IPS-NIHi11 (cell line): ENCODE data around the gene GNLY.
A peak's percentile ranks its signal among the peaks of the same experiment; 100 is the strongest.

Source experiments
- DNase-seq: peaks from one replicate; pipeline ENCODE4 v3.0.0; 2012; ENCODE audit warnings: mixed read lengths, low spot score

The GNLY gene

DNA sequence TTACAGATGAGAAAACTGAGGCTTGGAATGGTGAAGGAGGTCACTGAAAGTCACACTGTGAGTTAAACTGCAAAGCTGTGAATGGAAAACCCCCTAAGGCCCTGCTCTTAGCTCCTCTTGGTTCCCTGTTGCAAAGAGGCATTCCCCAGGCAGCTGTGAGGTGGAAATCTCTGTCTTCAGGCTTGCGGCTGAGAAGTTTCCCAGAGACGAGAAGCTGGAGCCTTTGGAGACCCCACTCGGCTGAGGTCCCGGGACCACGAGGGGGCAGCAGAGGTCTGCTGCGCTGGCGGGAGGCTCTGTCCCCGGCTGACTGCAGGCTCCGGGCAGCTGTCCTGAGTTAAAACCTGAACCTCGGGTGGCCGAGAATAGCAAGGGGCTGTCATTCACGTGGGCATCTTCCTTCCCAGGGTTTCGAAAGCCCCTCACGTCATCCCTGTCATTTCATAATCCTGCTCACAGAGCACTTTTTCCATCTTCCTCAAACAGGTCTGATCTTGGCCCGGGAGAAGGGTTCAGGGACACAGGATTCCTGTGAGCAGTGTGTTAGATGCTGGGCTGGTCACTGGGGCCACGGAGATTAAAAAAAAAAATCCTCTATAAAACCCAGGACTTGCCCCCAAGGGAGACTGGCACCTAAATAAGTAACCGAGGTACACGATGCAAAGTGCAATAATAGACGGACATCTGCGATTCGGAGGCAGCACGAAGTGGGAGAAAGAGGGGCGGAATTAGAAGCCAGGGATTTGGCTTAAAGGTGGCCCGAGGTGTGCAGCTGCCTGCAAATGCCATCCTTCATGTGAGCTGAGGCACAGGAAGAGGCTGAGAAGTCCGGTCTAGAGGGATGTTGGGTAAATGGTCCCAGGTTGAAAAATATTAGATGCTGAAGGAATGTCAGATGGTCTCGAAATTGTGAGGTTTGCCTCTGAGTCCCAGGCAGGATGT lies 35.0 kb downstream of the GNLY start:
- DNase-seq, result peak; percentile 95

DNA sequence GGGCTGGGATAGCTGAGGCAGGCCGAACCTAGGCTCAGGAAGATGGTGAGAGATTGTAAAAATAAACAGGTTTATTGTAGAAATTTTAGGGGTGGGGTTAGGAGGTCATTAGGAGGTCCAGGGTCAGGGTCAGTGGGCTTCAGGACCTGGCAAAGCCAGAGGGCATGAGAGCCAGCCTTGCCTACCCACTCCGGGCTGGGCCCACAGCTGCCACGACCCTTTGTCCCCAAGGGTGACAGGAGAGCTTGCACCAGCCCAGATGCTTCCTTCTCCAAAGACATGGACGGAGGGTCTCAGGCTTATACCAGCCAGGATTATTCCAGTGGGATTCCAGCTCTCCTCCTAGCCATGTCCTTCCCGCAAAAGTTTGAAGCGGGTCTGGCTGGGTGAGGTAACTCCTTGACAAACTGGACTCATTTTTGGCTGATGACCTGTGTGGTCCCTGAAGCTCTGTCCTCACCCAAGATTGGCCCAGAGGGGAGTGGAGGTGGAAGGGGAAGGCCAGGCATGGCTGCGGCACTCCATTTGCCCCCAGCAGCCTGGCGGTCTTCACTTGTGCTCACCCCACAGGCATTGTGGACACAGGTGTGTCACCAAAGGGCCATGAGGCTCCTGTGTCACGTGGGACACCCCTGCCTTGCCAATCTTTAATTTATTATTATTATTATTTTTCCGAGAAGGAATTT lies 35.8 kb downstream of the GNLY start:
- no peak for DNase-seq

- no peak for DNase-seq
Observed at GRCh38 chr2:85730686-85731230, 36.6 kb downstream of the GNLY start.

- DNase-seq, result no peak
Observed at GRCh38 chr2:85731606-85732005, 37.4 kb downstream of the GNLY start.

DNA sequence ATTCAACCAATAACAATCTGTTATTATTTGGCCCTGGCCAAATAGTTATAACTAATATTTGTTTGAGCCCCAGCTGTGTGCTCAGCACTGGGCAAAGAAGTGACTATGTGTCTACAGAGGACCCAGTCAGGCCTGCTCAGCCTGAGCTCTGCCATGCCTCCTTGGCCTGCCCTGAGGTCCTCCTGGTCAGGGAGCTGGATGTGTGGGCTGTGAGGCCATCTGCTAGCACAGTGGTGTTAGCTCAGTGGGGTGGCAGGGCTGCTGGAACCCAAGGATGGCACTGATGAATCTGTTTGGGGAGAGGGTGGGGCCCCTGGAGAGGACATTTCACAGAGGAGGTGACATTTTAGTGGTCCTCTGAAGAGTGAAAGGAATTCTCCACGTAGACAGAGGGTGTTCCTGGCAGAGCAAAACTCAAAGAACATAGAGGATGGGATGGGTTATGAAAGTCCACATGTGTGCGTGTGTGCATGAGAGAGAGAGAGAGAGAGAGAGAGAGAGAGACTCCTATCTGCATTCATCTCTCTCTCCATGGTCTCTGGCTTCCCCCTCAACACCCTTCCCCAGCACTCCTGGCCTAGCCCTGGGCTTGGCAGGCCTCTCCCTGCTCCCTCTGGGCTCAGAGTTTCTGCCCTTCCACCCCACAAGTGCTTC lies 38.4 kb downstream of the GNLY start:
- no peak for DNase-seq

DNA sequence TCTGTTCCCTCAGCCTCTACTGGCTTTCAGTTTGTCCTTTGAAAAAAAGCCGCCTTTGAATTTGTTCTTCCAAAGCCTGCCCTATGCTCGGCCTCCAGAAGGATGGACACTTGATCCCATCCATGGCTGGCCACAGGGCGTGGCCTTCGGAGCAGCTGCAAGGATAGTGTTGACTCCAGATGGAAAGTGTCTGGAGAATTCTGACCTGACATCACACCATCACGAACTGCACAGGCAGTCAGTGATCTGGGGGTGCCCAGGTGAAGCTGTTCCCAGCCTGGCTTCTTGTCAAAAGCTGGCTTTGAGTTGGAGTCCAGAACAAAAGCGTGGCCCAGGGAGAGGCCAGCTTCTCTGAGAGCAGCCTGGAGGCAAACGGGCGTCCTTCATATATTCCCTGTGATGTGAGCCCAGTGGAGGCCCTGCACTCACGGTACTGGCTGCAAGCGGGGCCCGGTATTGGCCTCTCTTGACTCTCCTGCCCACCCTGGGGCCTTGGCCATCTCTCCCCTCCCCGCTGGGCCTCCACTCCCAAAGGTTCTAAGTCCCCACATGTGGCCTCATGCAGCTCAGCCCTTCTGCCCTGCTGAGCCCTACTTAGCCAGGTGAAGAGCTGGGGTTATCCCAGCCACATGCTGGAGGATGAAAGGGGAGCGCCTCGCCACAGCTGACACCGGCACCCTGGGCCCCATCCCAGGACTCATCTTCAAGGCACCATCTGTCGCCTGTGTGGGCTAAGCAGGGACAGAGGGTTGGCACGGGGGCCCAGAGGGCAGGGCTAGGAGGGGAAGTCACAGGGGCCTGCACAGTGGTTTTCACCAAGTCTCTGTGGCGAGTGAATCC lies 39.2 kb downstream of the GNLY start:
- no peak for DNase-seq

DNA sequence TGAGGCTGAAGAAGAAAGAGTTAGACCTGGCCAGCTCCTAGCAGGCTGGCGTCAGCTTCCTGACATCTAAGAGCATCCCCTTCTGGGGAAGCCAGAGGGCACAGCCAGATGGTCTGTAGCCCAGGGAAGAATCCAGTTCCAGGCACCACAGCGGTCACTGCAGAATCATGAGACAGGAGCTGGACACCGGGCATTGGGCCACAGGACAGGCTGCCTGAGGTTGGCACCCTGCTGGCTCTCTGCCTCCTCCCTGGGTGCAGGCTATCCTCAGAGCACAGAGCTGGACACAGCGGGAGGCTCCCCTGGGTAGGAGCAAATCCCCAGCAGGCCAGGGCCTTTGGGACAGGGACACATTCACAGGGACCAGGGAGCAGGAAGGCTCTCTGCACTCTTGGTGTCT lies 39.9 kb downstream of the GNLY start:
- no peak for DNase-seq

DNA sequence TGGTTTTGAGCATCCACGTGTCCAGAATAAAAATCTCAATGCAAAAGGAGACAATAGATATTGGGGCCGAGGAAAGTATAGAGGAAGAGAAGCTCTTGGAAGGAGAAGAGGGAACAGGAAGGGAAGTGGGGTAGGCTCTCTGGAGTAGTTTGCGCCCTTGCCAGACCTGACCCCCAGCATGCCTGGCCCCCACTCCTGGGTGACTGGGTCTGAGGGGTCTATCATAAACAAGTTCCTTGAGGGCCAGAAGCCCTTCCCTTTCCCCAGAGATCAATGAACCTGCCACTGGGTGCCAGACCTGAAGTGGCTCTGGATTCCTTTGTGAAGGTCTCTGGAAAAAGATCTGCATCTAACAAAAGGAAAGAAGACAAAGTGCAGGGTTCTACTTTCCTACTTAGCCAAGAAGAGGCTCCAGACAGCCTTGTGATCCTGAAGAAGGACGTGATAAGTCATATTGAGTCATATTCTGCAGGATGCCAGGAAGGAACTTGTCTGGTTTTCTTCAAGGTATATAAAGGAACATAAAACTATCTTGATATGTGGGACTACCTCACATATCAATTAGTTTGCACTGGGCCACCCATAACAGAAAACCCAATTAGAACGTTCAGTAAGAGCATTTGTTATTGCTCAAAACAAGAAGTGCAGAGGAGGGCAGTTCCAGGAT lies 40.9 kb downstream of the GNLY start:
- no peak for DNase-seq

GRCh38 chr2:85735691-85736090 lies 41.5 kb downstream of the GNLY start:
- no peak for DNase-seq

DNA sequence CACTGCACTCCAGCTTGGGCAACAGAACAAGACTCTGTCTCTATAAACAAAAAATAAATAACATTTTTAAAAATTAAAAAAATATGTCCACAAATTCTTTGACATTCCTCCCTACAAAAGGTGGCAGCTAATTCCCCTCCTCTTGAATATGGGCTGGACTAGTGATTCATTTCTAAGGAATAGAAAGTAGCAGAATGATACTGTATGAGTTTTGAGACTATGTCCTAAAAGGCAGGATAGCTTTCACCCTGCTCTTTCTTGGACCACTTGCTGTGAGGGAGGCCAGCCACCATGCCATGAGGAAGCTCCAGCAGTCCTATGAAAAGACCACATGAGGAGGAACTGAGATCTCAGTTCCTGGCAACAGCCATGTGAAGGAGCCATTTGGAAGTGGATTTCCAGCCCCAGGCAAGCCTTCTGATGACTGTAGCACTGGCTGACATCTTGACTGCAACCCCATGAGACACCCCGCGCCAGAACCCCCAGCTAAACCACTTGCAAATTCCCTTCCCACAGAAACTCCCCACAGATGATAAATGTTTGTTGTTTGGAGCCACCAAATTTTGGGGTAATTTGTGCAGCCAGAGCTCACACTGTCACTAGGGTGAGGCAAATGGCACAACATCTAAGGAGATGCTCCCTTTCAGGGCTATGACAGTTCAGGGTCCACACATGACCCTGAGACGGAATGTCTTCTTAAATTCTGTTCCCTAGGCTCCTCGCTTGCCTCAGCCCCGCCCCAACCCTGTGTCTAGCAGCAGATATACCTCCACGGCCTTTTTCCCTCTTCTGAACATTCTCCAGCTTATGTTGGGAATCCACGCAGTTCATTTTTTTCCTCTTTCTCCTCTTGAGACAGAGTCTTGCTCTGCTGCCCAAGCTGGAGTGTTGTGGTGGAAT lies 42.5 kb downstream of the GNLY start:
- no peak for DNase-seq

GRCh38 chr2:85737481-85737880 lies 43.3 kb downstream of the GNLY start:
- DNase-seq, result no peak

DNA sequence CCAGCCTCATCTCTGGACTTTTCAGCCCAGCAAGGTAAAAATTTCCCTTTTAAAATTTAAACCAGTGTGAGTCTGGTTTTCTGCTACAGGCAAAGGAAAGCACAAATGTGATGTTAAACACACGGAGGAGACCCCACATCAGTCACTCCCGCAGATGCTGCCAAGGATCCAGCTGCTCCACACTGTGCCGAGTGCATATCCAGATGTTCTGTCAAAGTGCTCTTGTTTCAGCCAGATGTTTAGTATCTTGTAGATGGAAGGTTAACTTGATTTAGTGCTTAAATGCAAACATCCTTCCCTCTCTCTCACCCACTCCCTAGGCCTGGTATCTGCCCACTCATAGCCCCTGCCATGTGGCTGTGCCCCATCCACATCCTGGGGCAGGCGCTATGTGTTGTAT lies 43.8 kb downstream of the GNLY start:
- no peak for DNase-seq

DNA sequence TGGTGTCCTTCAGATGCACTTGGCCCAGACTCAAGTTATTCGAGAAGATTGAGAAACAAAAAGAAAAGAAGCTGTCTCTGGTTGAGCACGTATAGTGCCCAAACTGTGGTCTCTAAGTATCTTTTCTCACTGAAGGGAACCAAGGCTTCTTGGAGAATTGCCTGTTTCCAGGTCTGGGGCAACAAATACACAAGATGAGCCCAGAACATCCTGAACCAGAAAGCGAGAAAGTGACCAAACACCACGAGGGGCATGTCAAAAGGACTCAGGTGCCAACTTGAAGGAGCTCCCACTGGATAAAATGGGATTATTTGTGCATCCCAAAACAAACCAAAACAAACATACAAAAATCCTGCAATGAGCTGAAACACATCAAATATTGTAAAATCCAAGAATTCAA lies 46.0 kb downstream of the GNLY start:
- DNase-seq, result no peak

DNA sequence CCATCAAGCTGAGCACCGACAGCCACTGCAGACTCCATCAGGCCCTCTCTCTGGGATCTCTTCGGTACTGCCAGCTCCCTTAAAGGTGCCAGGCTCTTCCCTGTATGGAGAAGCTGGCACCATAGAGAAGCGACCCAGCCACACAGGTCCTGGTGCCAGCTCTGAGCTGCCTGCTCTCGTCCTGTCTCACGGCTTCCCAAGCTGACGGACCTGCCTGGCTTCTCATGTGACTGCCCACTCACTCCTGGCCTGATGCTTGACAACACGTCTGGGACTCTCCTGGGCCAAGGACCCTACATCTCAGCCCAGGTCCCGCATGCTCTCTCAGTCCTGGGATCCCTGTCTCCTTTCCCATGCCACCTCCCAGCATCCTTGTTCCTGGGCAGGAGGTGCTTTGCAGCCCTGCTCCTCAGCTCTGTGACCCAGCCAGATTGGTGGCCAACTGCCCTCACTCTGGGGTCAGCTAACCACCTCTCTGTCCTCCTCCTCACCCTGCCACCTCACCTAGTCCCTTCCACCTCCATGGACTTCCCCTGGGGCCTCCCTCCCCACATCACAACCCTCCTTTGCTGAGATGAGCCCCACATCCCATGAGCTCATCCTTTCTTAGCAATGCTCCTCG lies 47.2 kb downstream of the GNLY start:
- no peak for DNase-seq

- peak; percentile 56 for DNase-seq
Observed at GRCh38 chr2:85741833-85742455, 47.8 kb downstream of the GNLY start.

- no peak for DNase-seq
Observed at GRCh38 chr2:85743304-85743978, 49.3 kb downstream of the GNLY start.

- no peak for DNase-seq
Observed at GRCh38 chr2:85744055-85744454, 49.9 kb downstream of the GNLY start.
